Activated T-cell treated with anti-CD3 and anti-CD28 coated beads, Interleukin-2, amount 50 U/mL, for 72 hours (primary cell): ENCODE measurements around the gene BLACAT1. TPM values are rescaled to one million over a fixed set of nuclear protein-coding genes. Genes with fewer than 3 reads are reported as not detected.
"Not testable (repeated sequence)": the region's sequence is repeated elsewhere in the genome, so short reads cannot be mapped to it uniquely, and the experiment has no call there.

Experiments used
- ATAC-seq, 2 donors: fragments of 150-1000 bp; cut with Tn5 transposase; replicated peaks in 1 of 2; 2 replicates each; pipeline ENCODE4 v1.10.0; 2021; ENCODE audit warnings: moderate library complexity in 2 of 2, mild to moderate bottlenecking in 1 of 2
- DNase-seq, 2 donors: peaks; one replicate each; pipeline ENCODE4 v3.0.0; 2021 to 2022; ENCODE audit warnings: mixed read lengths in 1 of 2
- H3K27ac Mint-ChIP-seq: one replicate; pipeline ENCODE4 v1.8.0; 2022; ENCODE audit warnings: mild to moderate bottlenecking, moderate library complexity, mixed read lengths
- H3K27me3 Mint-ChIP-seq: one replicate; pipeline ENCODE4 v1.8.0; 2022; ENCODE audit warnings: low read depth, mixed read lengths
- H3K36me3 Mint-ChIP-seq, 2 donors: one replicate each; pipeline ENCODE4 v1.8.0; 2022; ENCODE audit warnings: mixed read lengths in 2 of 2, mild to moderate bottlenecking in 1 of 2; ENCODE audit not compliant: insufficient read depth in 2 of 2
- H3K4me1 Mint-ChIP-seq: one replicate; pipeline ENCODE4 v1.8.0; 2022; ENCODE audit warnings: low read depth, mixed read lengths
- H3K4me3 Mint-ChIP-seq, 2 donors: one replicate each; pipeline ENCODE4 v1.8.0; 2022; ENCODE audit warnings: mild to moderate bottlenecking in 2 of 2, mixed read lengths in 2 of 2, moderate library complexity in 2 of 2
- H3K9me3 Mint-ChIP-seq, 2 donors: one replicate each; pipeline ENCODE4 v1.8.0; 2022; ENCODE audit warnings: mixed read lengths in 2 of 2
- total RNA-seq, 2 donors: library from RNA; stranded (reverse); gene quantifications; one replicate each; pipeline ENCODE4 v1.2.3, GENCODE V29; 2022

The BLACAT1 gene
- total RNA-seq, 2 donors from 2014 or later = 0.34 to 0.97 TPM

DNA sequence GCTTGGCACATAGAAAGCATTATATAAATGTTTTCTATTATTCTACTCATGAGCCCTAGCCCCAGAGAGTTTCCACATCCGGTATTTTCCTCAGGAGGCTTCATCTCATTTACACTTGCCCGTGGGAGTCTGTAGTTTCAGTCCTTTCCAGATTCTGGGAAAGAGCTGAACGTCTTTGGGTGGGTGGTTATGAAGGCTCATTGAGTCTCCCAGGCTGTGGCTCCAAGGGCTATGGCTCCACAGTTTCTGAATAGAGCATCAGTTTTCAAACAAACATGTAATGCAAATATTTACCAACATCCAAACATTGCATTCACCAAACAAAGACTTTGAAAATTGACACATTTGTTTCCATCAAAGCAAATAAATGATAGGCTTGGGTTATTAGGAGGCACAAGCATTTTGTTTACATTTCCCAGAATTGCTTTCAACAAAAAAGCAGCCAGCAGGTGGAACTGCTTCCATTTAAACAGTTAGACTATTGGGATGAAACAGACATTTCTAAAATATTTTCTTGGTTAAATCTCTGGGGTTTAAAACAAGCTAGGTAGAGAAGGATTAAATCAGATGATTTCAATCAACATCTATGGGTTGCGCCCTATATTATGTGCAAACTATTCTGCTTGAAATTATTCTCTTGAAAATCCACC lies 32.7 kb downstream of the BLACAT1 start:
- no peak for ATAC-seq
- Mint-ChIP-seq H3K36me3 (no peaks in the 10 kb centered on the region), H3K4me1 (no peaks in the 10 kb centered on the region), H3K4me3 (no peak overlapping the region), H3K27me3 (peaks cover 42% of the 10 kb centered on the region), H3K9me3 (no peaks in the 10 kb centered on the region), H3K27ac (no peak overlapping the region)
- DNase-seq = no peak

DNA sequence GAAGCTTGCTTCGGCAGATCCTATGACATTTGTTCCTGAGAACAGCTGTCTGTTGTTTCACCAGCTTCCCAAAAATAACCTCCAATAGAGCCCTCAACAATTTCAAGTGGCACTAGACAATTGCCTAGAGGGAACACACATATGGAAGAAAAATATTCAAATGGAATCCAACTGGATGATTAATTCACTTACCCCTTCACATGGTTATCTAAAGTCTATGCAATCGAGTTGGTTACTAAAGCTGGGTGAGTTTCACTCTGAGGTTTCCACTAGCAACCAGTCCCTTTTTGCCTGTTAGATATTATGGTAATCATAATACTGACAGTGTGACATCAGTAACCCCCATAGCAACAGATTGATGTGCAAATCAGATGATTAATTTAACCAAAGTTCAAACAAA lies 34.0 kb downstream of the BLACAT1 start, which contains the start of gene LEMD1:
Gene LEMD1 (minus strand): TSS at position 259 of the 400 bp plus-strand sequence. CDS start 1,520 bp downstream, outside the sequence.
- no peaks in the 10 kb centered on the region for H3K9me3 Mint-ChIP-seq
- H3K4me1 Mint-ChIP-seq = no peaks in the 10 kb centered on the region
- no peak within 1 kb of the TSS for H3K27ac Mint-ChIP-seq
- no peak for ATAC-seq
- H3K4me3 Mint-ChIP-seq = no peak within 1 kb of the TSS
- no peaks in the 10 kb centered on the region for H3K36me3 Mint-ChIP-seq
- DNase-seq = no peak
- H3K27me3 Mint-ChIP-seq = peaks cover 42% of the 10 kb centered on the region

DNA sequence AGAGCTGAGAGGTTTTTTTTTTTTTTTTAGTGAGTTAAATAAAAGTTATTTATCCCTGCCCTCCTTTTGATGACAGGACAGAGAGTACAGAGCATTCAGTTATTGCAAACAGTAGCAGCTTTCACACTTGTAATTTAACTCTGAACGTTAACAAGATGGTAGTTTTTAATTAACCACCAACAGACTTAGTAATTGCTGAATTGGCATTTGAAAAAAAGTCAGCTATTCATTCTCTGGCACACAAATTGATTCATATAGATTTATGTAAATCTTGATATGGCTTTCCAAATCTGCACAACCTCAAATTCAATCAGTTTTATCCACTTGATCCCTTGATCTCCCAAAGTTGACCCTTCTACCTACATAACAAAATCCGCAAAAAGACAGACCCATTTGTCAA lies 34.9 kb downstream of the BLACAT1 start:
- Mint-ChIP-seq H3K27ac (no peak overlapping the region), H3K36me3 (no peaks in the 10 kb centered on the region), H3K4me3 (no peak overlapping the region), H3K9me3 (no peaks in the 10 kb centered on the region), H3K27me3 (peaks cover 42% of the 10 kb centered on the region), H3K4me1 (no peaks in the 10 kb centered on the region)
- ATAC-seq (no peak), DNase-seq (no peak)

DNA sequence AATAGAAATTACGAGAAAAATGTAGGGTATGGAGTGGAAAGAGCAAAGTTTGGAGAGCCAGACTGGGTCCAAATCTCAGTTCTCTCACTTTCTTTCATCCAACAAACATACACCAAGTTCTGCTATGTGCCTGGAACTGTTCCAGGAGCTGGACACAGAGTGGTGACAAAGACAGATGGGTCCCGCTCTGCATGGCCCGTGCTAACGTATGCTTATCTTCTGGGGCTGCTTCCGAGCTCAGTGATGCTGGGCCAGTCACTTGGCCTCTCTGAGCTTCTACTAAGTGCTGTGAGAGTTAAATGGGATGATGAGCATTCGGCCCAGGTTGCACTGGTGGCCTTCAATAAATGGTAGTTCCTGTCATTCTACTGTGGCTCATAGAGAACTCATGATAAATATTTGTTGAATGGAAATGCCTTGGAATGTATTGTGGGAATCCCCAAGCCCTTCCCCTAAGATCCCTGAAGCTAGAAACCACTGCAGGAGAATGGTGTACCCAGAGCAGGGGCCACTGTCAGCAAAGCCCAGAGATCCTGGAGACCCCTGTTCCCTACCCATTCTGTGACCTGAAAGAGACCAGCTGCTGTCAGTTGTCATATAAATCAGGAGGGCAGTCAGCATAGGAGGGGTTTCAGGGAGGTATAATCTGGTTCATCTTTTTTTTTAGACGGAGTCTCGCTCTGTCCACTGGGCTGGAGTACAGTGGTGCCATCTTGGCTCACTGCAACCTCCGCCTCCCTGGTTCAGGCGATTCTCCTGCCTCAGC lies 37.8 kb downstream of the BLACAT1 start:
- peaks cover 28% of the 10 kb centered on the region for H3K27me3 Mint-ChIP-seq
- no peaks in the 10 kb centered on the region for H3K9me3 Mint-ChIP-seq
- H3K4me3 Mint-ChIP-seq = no peak overlapping the region
- no peaks in the 10 kb centered on the region for H3K4me1 Mint-ChIP-seq
- H3K36me3 Mint-ChIP-seq = no peaks in the 10 kb centered on the region
- no peak overlapping the region for H3K27ac Mint-ChIP-seq
- DNase-seq (no peak), ATAC-seq (no peak)

DNA sequence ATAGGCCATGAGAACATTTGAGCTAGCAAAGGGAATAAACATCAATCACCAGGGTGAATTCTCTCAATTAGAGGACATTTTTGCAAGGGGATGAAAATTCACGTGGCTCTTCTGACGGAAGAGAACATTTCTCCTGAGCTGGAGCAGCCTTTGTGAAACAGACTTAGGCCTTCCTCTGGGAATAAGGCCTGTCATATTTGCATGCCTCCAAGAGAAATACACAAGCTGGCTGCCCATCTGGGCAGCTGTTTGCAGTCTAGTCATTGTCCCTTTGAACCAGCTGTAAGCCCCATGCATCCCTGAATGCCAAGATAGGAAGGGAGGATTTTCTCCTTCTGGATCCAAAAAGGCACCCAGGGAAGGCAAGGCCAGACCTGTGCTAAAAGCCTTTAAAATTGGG lies 39.5 kb downstream of the BLACAT1 start:
- Mint-ChIP-seq H3K4me3 (no peak overlapping the region), H3K27ac (no peak overlapping the region), H3K27me3 (peaks cover 15% of the 10 kb centered on the region), H3K9me3 (no peaks in the 10 kb centered on the region), H3K36me3 (no peaks in the 10 kb centered on the region), H3K4me1 (no peaks in the 10 kb centered on the region)
- DNase-seq (no peak), ATAC-seq (no peak)

DNA sequence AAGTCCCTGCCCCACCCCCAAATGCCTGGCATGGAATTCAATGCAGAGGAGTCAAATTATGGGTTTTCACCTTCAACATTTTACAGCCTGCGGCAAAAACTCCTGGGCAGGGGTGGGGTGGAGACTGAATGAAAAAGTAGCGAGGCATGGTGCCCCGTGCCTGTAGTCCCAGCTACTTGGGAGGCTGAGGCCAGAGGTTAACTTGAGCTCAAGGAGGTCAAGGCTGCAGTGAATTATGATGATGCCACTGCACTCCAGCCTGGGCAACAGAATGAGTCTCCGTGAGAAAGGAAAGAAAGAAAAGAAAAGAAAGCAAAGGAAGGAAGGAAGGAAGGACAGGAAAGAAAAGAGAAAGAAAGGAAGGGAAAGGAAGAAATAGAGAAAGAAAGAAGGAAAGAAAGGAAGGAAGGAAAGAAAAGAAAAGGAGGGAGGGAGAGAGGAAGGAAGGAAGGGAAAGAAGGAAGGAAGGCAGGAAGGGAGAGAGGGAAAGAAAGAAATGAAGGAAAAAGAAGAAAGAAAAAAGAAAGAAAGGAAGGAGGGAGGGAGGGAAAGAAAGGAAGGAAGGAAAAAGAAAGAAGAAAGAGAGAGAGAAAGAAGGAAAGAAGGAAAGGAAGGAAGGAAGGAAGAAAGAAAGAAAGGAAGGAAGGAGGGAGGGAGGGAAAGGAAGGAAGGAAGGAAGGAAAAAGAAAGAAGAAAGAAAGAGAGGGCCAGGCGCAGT lies 45.1 kb downstream of the BLACAT1 start:
- Mint-ChIP-seq H3K27me3 (peaks cover 14% of the 10 kb centered on the region), H3K4me1 (no peaks in the 10 kb centered on the region), H3K36me3 (peaks cover 0 to 1% of the 10 kb centered on the region in 2 donors), H3K4me3 (no peak overlapping the region), H3K9me3 (no peaks in the 10 kb centered on the region), H3K27ac (no peak overlapping the region)
- ATAC-seq (no peak), DNase-seq (no peak)

DNA sequence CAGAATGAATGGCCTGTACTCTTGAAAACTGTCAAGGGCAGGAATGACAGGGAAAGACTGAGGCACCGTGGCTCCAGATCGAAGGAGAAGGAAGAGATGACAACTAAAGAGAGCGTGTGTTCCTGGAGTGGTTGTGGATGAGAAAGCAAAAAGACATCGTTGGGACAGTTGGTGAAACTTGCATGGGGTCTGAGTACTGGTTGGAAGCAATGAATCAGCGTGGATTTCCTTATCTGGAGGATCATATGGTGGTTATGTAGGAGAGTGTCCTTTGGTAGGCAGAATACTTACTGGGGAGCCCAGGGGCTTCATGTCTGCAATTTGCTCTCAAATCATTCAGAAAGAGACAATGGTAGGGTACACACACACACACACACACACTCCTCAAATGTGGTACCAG lies 47.9 kb downstream of the BLACAT1 start:
- Mint-ChIP-seq H3K9me3 (peaks cover 0 to 2% of the 10 kb centered on the region in 2 donors), H3K27ac (no peak overlapping the region), H3K4me1 (no peaks in the 10 kb centered on the region), H3K4me3 (no peak overlapping the region), H3K27me3 (peaks cover 14% of the 10 kb centered on the region), H3K36me3 (peaks cover 3 to 5% of the 10 kb centered on the region in 2 donors)
- no peak for DNase-seq
- ATAC-seq = no peak

DNA sequence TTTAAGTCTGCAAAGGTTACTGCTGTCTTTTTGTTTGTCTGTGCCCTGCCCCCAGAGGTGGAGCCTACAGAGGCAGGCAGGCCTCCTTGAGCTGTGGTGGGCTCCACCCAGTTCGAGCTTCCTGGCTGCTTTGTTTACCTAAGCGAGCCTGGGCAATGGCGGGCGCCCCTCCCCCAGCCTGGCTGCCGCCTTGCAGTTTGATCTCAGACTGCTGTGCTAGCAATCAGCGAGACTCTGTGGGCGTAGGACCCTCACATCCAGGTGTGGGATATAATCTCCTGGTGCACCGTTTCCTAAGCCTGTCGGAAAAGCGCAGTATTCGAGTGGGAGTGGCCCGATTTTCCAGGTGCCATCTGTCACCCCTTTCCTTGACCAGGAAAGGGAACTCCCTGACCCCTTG lies 49.6 kb downstream of the BLACAT1 start:
- not testable (repeated sequence) for H3K4me3 Mint-ChIP-seq, DNase-seq, H3K27ac Mint-ChIP-seq, ATAC-seq, H3K36me3 Mint-ChIP-seq, H3K4me1 Mint-ChIP-seq, H3K9me3 Mint-ChIP-seq
- peaks cover 14% of the 10 kb centered on the region for H3K27me3 Mint-ChIP-seq

Other genes with a start within 250 kb of the BLACAT1 start
- gene DSTYK, start 244.3 kb downstream of the BLACAT1 start, total RNA-seq = 10 to 100 TPM in 1 of 2 donors, 1 to 10 TPM in 1; 9.8 to 10.7 TPM
- gene TMCC2, start 228.1 kb downstream of the BLACAT1 start, total RNA-seq = 1 to 10 TPM; 4.5 to 5.8 TPM
- 1 to 10 TPM; 5.4 to 5.7 TPM for gene NUAK2, start 134.3 kb downstream of the BLACAT1 start, total RNA-seq
- not detected for gene KLHDC8A, start 99.1 kb downstream of the BLACAT1 start, total RNA-seq
- gene LEMD1, start 34.0 kb downstream of the BLACAT1 start, total RNA-seq = 1 to 10 TPM in 1 of 2 donors, not detected in 1; 3.1 TPM
- 1 to 10 TPM; 2.3 to 3.3 TPM for gene CDK18, start 48.6 kb upstream of the BLACAT1 start, total RNA-seq
- gene ELK4, start 176.0 kb upstream of the BLACAT1 start, total RNA-seq = 10 to 100 TPM; 72.8 to 86.8 TPM
- 1 to 10 TPM in 1 of 2 donors, under 1 TPM in 1; 0.70 to 1.0 TPM for gene SLC45A3, start 224.5 kb upstream of the BLACAT1 start, total RNA-seq